Activated CD4-positive, alpha-beta T cell treated with anti-CD3 and anti-CD28 coated beads, Interleukin-2, amount 50 U/mL, for 24 hours (primary cell): ENCODE data around the gene NUBP2.

Experiments
- DNase-seq, 2 donors: peaks; one replicate each; pipeline ENCODE4 v3.0.0-alpha.2; 2020; ENCODE audit warnings: low read depth in 1 of 2, low spot score in 1 of 2

Gene NUBP2

DNA sequence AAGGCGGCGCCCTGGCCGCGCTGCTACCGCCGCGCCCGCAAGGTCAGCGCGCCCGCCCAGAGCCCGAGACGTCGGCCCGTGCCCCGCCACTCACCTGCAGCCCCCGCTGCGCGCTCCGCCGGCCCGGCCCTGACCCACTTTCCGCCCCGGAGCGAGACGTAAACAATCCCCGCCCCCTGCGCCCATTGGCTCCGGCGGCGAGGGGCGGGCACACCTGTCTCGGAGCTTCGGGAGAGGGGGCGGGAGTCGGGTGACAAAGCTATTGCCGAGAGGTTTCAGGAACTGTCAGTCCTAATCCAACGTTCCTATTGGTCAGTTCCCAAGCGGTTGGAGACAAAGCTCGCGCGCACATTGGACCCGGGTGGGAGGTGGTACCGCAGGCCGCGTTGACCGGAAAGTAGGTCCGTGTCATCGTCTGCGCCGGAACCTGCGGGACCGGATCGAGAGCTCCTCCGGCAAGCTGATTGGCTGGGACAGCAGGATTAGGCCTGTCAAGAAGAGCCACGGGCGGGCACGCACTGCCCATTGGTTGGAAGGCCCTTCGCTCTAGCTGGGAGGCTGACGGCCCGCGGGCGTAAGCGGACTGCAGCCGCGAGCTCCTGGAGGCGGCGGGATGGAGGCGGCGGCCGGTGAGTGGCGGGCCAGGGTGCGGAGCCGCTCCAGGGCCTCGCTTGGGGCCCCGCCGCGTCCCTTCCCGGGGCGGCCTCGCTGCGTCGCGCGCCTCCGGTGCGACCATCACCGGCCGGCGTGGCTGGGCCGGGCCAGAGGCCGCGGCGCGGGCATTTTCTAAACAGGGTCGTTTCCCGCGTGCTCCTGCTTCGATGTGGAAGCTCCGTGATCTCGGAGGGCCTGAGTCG, at the start of gene NUBP2, which contains the start of gene SPSB3:
Gene NUBP2 (plus strand): TSS at position 553 of the 857 bp plus-strand sequence. CDS start 61 bp downstream, at position 614.
Gene SPSB3 (minus strand): TSS at position 164 of the 857 bp plus-strand sequence. CDS start 1,088 bp downstream, outside the sequence.
- peak; percentile 92 to 99 for DNase-seq

- DNase-seq, result no peak
Observed at GRCh38 chr16:1734123-1734522, 48.6 kb upstream of the NUBP2 start.

DNA sequence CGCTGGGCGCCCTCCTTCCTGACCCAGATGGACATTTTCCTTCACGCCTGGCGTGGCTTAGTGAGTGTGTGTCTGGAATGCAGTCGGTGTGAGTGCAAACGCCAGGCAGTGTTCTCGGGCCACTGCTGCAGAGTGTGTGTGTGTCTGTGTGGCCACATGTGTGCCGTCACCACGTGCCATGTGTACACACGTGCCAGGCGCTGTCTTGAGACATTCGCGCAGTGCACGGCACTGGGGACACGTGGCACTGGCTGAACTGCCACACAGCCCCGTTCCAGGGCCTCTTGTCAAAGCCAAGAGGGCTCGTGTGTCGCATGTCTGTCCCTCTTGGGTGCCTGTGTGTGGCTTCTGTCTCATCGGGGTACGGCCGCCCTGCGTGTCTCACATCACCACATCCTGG, 47.9 kb upstream of the NUBP2 start:
- DNase-seq, result no peak

GRCh38 chr16:1740234-1740633, 42.5 kb upstream of the NUBP2 start:
- no peak for DNase-seq

DNA sequence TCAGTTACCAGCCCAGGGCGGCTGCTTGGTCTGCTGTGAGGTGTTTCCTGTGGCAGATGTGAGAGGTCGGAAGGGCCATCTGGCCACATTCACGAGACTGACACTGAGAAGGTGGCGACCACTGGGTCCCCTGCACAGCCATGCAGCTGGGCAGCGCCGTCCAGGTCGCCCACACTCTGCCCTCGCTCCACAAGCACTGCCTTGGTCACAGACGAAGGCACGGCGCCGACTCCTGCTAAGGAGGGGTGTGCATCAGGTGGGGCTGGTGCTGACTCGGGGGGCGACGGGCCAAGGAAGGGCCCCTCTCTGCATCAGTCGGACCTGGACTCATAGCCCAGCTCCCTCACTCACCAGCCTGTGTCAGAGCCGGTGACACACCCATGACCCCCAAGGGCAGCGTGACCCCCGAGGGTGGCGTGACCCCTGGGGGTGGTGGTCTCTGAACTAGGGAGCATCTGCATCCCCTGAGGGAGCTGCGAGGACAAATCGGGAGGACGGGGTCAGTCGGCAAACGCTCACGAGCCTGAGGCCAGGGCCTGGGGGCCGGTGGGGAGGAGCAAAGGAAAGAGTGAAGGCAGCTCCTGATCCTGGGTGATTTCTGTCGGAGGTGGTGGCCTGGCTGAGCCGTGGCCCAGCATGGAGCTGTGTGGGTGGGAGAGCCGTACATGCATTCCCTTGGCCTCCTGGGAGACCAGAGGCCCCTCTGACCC, 41.8 kb upstream of the NUBP2 start:
- no peak for DNase-seq

GRCh38 chr16:1741553-1742165, 41.1 kb upstream of the NUBP2 start:
- DNase-seq, result no peak

DNA sequence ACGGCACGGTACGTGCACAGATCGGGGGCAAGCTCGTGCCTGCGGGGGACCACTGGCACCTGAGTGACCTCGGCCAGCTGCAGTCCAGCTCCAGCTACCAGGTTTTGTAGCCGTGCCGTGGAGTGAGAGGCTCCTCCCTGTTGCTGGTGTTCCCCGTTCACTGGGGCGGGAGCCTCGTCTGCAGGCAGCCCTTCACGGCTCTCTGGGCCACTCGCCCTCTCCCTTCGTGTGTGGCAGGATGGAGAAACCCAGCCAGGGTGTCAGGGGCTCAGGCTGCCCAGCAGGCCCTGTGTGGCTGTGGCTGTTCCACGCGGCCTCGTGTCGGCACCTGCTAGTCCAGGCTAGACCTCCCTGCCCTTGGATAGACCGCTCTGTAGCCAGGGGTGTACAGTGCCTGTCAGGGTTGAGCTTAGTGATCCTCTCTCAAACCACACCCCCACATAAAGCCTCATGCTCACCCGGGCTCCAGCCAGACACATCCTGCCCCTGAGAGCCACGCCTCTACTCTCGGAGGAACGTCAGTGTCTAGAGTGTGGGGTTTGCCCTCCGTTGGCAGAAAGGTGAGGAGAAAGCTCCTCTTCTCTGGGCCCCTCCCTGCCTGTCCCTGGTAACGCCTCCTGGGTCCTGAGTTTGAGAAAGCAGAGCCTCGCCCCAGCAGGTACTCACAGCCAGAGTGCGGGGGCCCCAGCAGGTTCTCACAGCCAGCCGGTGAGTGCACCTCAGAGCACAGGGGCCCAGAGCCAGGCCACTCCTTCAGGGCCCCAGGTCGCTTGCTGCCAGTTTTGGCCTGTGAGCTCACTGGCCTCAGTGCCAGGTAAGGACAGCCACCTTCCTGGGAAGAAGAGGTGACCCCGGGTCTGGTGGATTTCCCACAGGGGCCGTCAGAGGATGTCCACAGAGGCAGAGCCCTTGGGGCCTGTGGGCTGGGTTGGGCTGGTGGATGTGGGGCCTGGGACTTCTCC, 39.1 kb upstream of the NUBP2 start:
- DNase-seq, result no peak

- no peak for DNase-seq
Observed at GRCh38 chr16:1744338-1744840, 38.4 kb upstream of the NUBP2 start.

GRCh38 chr16:1745181-1745899, 37.4 kb upstream of the NUBP2 start:
- DNase-seq, result no peak

- DNase-seq, result no peak
Observed at GRCh38 chr16:1745900-1746692, 36.7 kb upstream of the NUBP2 start.

- DNase-seq, result no peak
Observed at GRCh38 chr16:1746693-1747195, 36.0 kb upstream of the NUBP2 start.

DNA sequence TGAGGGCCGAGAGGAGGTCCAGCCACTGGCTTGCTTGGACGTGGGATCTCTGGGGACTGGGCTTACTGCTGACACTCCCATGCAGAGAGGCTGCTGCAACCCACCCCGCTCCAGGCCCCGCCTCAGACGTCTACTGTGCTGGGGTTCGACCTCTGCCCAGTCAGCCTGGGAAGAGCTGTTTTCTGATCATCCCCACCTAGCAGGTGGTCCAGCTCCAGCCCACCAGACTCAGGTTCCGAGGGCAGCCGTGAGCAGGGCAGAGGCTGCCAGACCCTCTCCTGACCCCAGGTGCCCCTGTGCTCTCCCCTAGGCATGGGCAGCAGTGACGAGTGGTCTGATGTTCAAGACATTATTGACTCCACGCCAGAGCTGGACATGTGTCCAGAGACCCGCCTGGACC, 34.8 kb upstream of the NUBP2 start:
- no peak for DNase-seq

GRCh38 chr16:1749152-1750117, 33.3 kb upstream of the NUBP2 start:
- no peak for DNase-seq

- DNase-seq, result no peak
Observed at GRCh38 chr16:1751946-1752345, 30.8 kb upstream of the NUBP2 start.

GRCh38 chr16:1752853-1753252, 29.9 kb upstream of the NUBP2 start:
- no peak for DNase-seq

- no peak for DNase-seq
Observed at GRCh38 chr16:1754204-1754603, 28.6 kb upstream of the NUBP2 start.

DNA sequence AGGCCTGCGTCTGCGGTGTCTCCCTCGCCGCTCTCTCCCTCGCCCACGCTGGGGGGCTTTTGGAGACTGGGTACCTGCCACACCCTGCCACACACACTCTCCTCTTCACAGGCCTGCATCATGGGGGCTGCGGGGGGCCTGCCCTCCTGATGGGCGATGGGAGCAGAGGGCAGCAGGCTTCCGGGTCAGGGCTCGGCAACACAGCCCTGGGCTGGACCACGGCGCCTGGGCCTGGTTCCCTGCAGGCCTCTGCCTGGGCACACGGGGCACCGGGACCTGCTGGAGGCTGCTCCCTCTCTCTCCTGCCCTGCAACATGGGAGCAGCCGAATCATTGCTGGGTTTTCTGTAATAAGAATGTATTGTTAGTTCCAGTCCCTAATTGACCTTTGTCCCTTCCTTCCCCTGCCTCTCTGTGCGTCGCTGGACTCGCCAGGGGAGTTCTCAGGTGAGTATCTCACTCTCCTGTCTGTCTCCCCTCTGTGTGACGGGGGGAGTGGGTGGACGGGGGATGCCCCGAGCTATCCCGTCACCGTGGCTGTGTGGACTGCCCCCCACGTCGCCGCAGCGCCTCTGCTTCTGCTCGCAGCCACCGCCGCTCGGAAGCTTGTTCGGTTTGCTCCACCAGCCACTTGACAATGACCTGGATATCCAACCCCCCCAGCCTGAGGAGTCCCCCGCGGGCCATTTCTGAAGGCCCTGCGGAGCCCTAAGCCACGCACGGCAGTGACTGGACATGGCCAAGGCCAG, 24.9 kb upstream of the NUBP2 start:
- DNase-seq, result no peak
